Measurements from ENCODE around the gene PRSS27.

DNA sequence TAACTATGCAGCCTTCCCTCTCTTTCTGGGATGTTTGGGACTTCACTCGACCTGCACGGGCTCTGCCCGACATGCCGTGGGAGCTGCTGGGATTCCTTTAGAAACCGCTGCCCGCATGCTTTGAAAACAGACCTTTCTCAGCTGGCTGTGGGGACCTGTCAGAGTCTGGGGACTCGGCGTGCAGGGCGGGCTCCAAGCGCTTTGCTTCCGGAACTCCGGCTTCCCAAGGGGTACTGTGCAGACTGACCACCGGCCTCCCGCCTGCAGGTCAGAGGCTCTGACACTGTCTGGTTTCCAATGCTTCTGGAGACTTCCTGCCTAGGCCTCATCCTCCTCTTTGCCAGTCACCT, 11.8 kb downstream of the PRSS27 start:
- TF ChIP-seq, protein P1, sequence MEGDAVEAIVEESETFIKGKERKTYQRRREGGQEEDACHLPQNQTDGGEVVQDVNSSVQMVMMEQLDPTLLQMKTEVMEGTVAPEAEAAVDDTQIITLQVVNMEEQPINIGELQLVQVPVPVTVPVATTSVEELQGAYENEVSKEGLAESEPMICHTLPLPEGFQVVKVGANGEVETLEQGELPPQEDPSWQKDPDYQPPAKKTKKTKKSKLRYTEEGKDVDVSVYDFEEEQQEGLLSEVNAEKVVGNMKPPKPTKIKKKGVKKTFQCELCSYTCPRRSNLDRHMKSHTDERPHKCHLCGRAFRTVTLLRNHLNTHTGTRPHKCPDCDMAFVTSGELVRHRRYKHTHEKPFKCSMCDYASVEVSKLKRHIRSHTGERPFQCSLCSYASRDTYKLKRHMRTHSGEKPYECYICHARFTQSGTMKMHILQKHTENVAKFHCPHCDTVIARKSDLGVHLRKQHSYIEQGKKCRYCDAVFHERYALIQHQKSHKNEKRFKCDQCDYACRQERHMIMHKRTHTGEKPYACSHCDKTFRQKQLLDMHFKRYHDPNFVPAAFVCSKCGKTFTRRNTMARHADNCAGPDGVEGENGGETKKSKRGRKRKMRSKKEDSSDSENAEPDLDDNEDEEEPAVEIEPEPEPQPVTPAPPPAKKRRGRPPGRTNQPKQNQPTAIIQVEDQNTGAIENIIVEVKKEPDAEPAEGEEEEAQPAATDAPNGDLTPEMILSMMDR (IDR thresholded peaks at IDR 0.05), result no peak
- TF ChIP-seq POLR2A (IDR thresholded peaks at IDR 0.05), result no peak
